GM12878 (cell line): Measurements from ENCODE around the gene SV2B. TPM values are rescaled to one million over a fixed set of nuclear protein-coding genes. Genes with fewer than 3 reads are reported as not detected.

Experiments
- ATAC-seq: fragments of 200-7000 bp; cut with Tn5 transposase; 3 replicates; pipeline ENCODE4 v1.9.1; 2020; ENCODE audit warnings: mild to moderate bottlenecking, moderate library complexity
- BruUV-seq: library from RNA; stranded (reverse); fragments of 400-500 nt; replicated peaks from 2 replicates; lab custom pipeline; 2021; lab: Mats Ljungman, UMichigan
- CTCF ChIA-PET: fragments of 300-600 bp; sonication (Branson Sonifier 250); formaldehyde crosslinking; extraction: SDS; loops from one replicate; lab custom pipeline; 2021; ENCODE audit warnings: inconsistent platforms; lab: Yijun Ruan, JAX
- POLR2A ChIA-PET: fragments of 350-600 bp; formaldehyde crosslinking; extraction: SDS; loops from one replicate; lab custom pipeline; 2021; ENCODE audit warnings: inconsistent platforms; lab: Charles Lee
- RAD21 ChIA-PET: fragments of 300-600 bp; sonication (Branson Sonifier 250); formaldehyde crosslinking; loops from one replicate; lab custom pipeline; 2023; ENCODE audit warnings: antibody characterized with exemption; ENCODE audit not compliant: unreplicated experiment; lab: Charles Lee
- SMC1A ChIA-PET: fragments of 300-600 bp; sonication (Branson Sonifier 250); formaldehyde crosslinking; loops from one replicate; lab custom pipeline; 2023; ENCODE audit not compliant: unreplicated experiment, uncharacterized antibody; lab: Charles Lee
- DNase-seq: peaks from one replicate; pipeline ENCODE4 v3.0.0-alpha.2; 2011; ENCODE audit warnings: low read depth, low spot score
- FAIRE-seq: peaks from 3 replicates; lab custom pipeline; 2011; peaks lifted over from hg19 to GRCh38; lab: Jason Lieb, UNC
- H2AFZ ChIP-seq: 2 replicates; pipeline ENCODE4 v1.6.0; 2011; ENCODE audit warnings: low read depth, low read length, control low read depth; ENCODE audit not compliant: control insufficient read depth
- H3K27ac ChIP-seq: 2 replicates; pipeline ENCODE4 v1.5.1; 2011; ENCODE audit warnings: control low read depth; ENCODE audit not compliant: control insufficient read depth, insufficient read depth
- H3K27me3 ChIP-seq, 2 experiments: replicated peaks in 1 of 2; 2 replicates each; pipeline versions ENCODE4 v1.6.0 to v1.6.1; 2011; ENCODE audit warnings: low read length in 1 of 2; ENCODE audit not compliant: control insufficient read depth in 2 of 2, insufficient read depth in 2 of 2
- H3K36me3 ChIP-seq, 2 experiments: 2 replicates each; pipeline ENCODE4 v1.5.1; 2011; ENCODE audit warnings: low read length in 1 of 2; ENCODE audit not compliant: control insufficient read depth in 2 of 2, insufficient read depth in 2 of 2
- H3K4me1 ChIP-seq: 2 replicates; pipeline ENCODE4 v1.6.1; 2011; ENCODE audit warnings: mild to moderate bottlenecking, low read length, moderate library complexity, mixed read lengths; ENCODE audit not compliant: control insufficient read depth, insufficient read depth
- H3K4me2 ChIP-seq: 2 replicates; pipeline ENCODE4 v1.6.0; 2011; ENCODE audit warnings: control low read depth; ENCODE audit not compliant: control insufficient read depth, insufficient read depth
- H3K4me3 ChIP-seq: fragments of 200-600 bp; sonication (generic); 2 replicates; pipeline ENCODE4 v1.5.1; 2016
- H3K79me2 ChIP-seq: 2 replicates; pipeline ENCODE4 v1.6.0; 2011; ENCODE audit warnings: low read length; ENCODE audit not compliant: control insufficient read depth, insufficient read depth
- H3K9ac ChIP-seq: 2 replicates; pipeline ENCODE4 v1.8.0; 2011; ENCODE audit warnings: low read length, control low read depth, mixed read lengths; ENCODE audit not compliant: control insufficient read depth, insufficient read depth
- H3K9me3 ChIP-seq: replicated peaks from 3 replicates; pipeline ENCODE4 v1.5.1; 2011; ENCODE audit warnings: mild to moderate bottlenecking, low read length; ENCODE audit not compliant: control insufficient read depth, insufficient read depth
- H4K20me1 ChIP-seq: 2 replicates; pipeline ENCODE4 v1.6.0; 2011; ENCODE audit not compliant: control insufficient read depth, insufficient read depth
- BHLHE40 ChIP-seq, 2 experiments: fragments of 450-650 bp in 1 of 2; IDR thresholded peaks; 2 replicates each; pipeline ENCODE4 v1.6.1; 2011 to 2017; ENCODE audit warnings: low read depth in 2 of 2, borderline replicate concordance in 1 of 2, improper control_type of control experiment in 1 of 2, low read length in 1 of 2, mild to moderate bottlenecking in 1 of 2
- BRCA1 ChIP-seq: IDR thresholded peaks from 2 replicates; pipeline ENCODE4 v1.6.1; 2011; ENCODE audit warnings: low read depth, low read length, improper control_type of control experiment
- CEBPB ChIP-seq, 2 experiments: fragments of 150-350 bp in 1 of 2; IDR thresholded peaks; 2 replicates each; pipeline ENCODE4 v1.6.1; 2012 to 2014; ENCODE audit warnings: low read depth in 2 of 2, low read length in 2 of 2, borderline replicate concordance in 1 of 2, inconsistent platforms in 1 of 2
- RBBP5 ChIP-seq: fragments of 200-600 bp; sonication (generic); conservative IDR thresholded peaks from 2 replicates; pipeline ENCODE4 v1.6.1; 2016
- SMC3 ChIP-seq: IDR thresholded peaks from 2 replicates; pipeline ENCODE4 v1.6.1; 2011; ENCODE audit warnings: low read length, improper control_type of control experiment, borderline replicate concordance
- SREBF2 ChIP-seq: IDR thresholded peaks from 2 replicates; pipeline ENCODE4 v1.6.1; 2012; ENCODE audit warnings: mild to moderate bottlenecking, low read length
- WRNIP1 ChIP-seq: IDR thresholded peaks from 2 replicates; pipeline ENCODE4 v1.6.1; 2011; ENCODE audit warnings: low read depth, low read length, improper control_type of control experiment, borderline replicate concordance
- ZBTB33 ChIP-seq: fragments of 450-650 bp; IDR thresholded peaks from 2 replicates; pipeline ENCODE4 v1.6.1; 2017; ENCODE audit warnings: mild to moderate bottlenecking
- WGBS: methylation state at CpG from one replicate; pipeline ENCODE4 v1.1.6; 2016; ENCODE audit warnings: low lambda C conversion rate; ENCODE audit not compliant: insufficient replicate concordance, insufficient coverage; ENCODE audit errors: missing lambda C conversion rate; 5-methylcytosine and 5-hydroxymethylcytosine counted together
- in situ Hi-C: fragments of 300-500 bp; cut with MboI; formaldehyde crosslinking; loops from 9 replicates; pipeline ENCODE4 v1.14.3; 2018; ENCODE audit warnings: mixed read lengths
- intact Hi-C: fragments of 100-400 bp; cut with micrococcal nuclease; formaldehyde crosslinking; loops from one replicate; pipeline ENCODE4 v1.14.2; 2022; ENCODE audit not compliant: unreplicated experiment
- polyA plus RNA-seq, 11 experiments: library from polyadenylated mRNA; depleted of rRNA in 4 of 11; unstranded in 6 of 11; stranded (reverse) in 5 of 11; fragments of >200 nt; fragmentation: Nextera tagmentation in 4 of 11; fragmentation: Illumina TruSeq in 1 of 11; extraction: Ambion mirVana in 4 of 11; extraction: Trizol in 1 of 11; gene quantifications; 1 replicate in 1 of 11; 2 replicates in 10 of 11; pipeline versions ENCODE4 v1.2.1 to v1.2.3, GENCODE V29; 2011 to 2016; ENCODE audit warnings: inconsistent platforms in 2 of 11, missing spikeins in 2 of 11, low read depth in 1 of 11
- total RNA-seq, 4 experiments: library from RNA; depleted of rRNA in 3 of 4; stranded (reverse); fragments of >200 nt in 3 of 4; fragmentation: Illumina TruSeq in 1 of 4; extraction: Trizol in 1 of 4; gene quantifications; 2 replicates each; pipeline versions ENCODE4 v1.2.1 to v1.2.3, GENCODE V29; 2013 to 2021
- TF ChIP-seq, protein P1 (sequence below), 3 experiments: IDR thresholded peaks in 2 of 3; conservative IDR thresholded peaks in 1 of 3; 2 replicates each; pipeline ENCODE4 v1.5.1; 2011; ENCODE audit warnings: low read depth in 3 of 3, low read length in 3 of 3, mild to moderate bottlenecking in 3 of 3, control low read depth in 2 of 3, moderate library complexity in 2 of 3, inconsistent platforms in 1 of 3, mixed read lengths in 1 of 3; ENCODE audit not compliant: control insufficient read depth in 2 of 3, insufficient read depth in 1 of 3; ENCODE audit errors: extremely low read depth in 1 of 3
- TF ChIP-seq, protein P2 (sequence below): fragments of 450-650 bp; IDR thresholded peaks from 2 replicates; pipeline ENCODE4 v1.6.1; 2017; ENCODE audit warnings: mild to moderate bottlenecking, moderate library complexity
- TF ChIP-seq, protein P3 (sequence below): IDR thresholded peaks from 2 replicates; pipeline ENCODE4 v1.6.1; 2011; ENCODE audit warnings: low read depth, low read length, improper control_type of control experiment, borderline replicate concordance

Gene SV2B
- total and polyA plus RNA-seq, 10 of the 15 experiments (the other 5 are each of a cell fraction or from before 2014, with no cell fraction given) = 0.03 to 1.7 (median 1.3) TPM

DNA sequence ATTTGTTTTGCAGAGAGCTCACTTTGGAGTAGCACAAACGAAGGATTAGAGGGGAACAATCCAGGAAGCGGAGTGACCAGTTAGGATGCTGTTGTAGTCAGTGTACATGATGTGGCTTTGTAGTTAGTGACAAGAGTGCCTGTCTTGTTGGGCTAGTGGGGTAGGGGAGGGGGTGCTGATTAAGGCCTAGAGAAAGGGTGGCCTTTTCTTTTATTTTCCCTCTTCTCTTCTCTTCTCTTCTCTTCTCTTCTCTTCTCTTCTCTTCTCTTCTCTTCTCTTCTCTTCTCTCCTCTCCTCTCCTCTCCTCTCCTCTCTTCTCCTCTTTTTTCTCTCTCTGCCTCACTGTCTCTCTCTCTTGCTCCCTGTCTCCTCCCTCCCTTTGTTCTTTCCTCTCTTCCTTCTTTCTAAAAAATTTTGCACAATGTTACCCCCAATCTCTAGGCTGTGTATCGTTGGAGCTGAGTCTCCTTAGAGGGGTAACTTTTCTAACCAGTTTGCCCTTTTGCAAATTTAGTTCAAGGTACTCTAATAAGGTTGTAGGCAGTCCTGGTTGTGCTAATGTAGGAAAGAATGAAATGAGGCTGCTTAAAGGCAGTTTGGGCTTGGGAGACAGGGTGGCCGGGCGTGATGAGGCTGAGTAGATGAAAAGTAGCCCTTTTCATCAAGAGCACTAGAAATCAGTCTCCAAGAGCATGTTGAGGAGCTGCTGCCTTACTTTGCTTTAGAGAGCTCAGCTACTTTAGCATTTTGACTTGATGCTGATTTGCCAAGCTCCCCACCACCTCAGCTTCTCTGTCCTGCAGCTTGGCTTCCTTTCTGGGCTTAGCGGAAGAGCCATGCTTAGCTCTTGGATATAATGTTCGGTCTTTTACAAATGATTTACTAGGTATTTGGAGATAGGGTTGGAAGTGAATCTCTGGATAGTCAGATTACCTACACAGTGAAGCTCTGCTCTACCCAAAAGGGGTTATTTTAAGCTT lies 58.6 kb downstream of the SV2B start:
- no peaks in the 10 kb centered on the region for H3K27me3 ChIP-seq
- H3K4me1 ChIP-seq = peaks cover 5% of the 10 kb centered on the region
- no peaks in the 10 kb centered on the region; the same call in 2 of the 3 replicates for H3K9me3 ChIP-seq
- H4K20me1 ChIP-seq = no peaks in the 10 kb centered on the region
- ChIA-PET CTCF (interaction anchor here (1.2 to 2.0 kb wide), 3 partner anchors 9 to 113 kb away, joined by 3 to 5 read pairs (median 4); no protein-coding TSS in a partner anchor), RAD21 (no interaction called here), SMC1A (interaction anchor here (0.8 to 1.2 kb wide), 2 partner anchors 31 to 36 kb away, joined by 3 to 5 read pairs; no protein-coding TSS in a partner anchor), POLR2A (no interaction called here)
- FAIRE-seq (no peak), ATAC-seq (no peak), DNase-seq (no peak)
- H2AFZ ChIP-seq = no peak overlapping the region
- no TSS peak for BruUV-seq
- no peak overlapping the region for H3K4me3 ChIP-seq
- H3K27ac ChIP-seq = no peak overlapping the region
- 35% methylated on average over 7 of the region's 7 CpGs for WGBS
- H3K79me2 ChIP-seq = no peaks in the 10 kb centered on the region
- H3K36me3 ChIP-seq = no peaks in the 10 kb centered on the region
- intact Hi-C loops (no loop called here), in situ Hi-C loops (no loop called here)
- H3K4me2 ChIP-seq = no peak overlapping the region
- H3K9ac ChIP-seq = no peak overlapping the region
- TF ChIP-seq, protein P1, sequence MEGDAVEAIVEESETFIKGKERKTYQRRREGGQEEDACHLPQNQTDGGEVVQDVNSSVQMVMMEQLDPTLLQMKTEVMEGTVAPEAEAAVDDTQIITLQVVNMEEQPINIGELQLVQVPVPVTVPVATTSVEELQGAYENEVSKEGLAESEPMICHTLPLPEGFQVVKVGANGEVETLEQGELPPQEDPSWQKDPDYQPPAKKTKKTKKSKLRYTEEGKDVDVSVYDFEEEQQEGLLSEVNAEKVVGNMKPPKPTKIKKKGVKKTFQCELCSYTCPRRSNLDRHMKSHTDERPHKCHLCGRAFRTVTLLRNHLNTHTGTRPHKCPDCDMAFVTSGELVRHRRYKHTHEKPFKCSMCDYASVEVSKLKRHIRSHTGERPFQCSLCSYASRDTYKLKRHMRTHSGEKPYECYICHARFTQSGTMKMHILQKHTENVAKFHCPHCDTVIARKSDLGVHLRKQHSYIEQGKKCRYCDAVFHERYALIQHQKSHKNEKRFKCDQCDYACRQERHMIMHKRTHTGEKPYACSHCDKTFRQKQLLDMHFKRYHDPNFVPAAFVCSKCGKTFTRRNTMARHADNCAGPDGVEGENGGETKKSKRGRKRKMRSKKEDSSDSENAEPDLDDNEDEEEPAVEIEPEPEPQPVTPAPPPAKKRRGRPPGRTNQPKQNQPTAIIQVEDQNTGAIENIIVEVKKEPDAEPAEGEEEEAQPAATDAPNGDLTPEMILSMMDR (IDR thresholded peaks at IDR 0.05 in 2 of 3, conservative IDR thresholded peaks at IDR 0.05 in 1 of 3; ENCODE audit: control insufficient read depth in 2 of 3, extremely low read depth in 1 of 3, insufficient read depth in 1 of 3, low read depth in 3 of 3, low read length in 3 of 3) = no peak
- TF ChIP-seq, protein P2, sequence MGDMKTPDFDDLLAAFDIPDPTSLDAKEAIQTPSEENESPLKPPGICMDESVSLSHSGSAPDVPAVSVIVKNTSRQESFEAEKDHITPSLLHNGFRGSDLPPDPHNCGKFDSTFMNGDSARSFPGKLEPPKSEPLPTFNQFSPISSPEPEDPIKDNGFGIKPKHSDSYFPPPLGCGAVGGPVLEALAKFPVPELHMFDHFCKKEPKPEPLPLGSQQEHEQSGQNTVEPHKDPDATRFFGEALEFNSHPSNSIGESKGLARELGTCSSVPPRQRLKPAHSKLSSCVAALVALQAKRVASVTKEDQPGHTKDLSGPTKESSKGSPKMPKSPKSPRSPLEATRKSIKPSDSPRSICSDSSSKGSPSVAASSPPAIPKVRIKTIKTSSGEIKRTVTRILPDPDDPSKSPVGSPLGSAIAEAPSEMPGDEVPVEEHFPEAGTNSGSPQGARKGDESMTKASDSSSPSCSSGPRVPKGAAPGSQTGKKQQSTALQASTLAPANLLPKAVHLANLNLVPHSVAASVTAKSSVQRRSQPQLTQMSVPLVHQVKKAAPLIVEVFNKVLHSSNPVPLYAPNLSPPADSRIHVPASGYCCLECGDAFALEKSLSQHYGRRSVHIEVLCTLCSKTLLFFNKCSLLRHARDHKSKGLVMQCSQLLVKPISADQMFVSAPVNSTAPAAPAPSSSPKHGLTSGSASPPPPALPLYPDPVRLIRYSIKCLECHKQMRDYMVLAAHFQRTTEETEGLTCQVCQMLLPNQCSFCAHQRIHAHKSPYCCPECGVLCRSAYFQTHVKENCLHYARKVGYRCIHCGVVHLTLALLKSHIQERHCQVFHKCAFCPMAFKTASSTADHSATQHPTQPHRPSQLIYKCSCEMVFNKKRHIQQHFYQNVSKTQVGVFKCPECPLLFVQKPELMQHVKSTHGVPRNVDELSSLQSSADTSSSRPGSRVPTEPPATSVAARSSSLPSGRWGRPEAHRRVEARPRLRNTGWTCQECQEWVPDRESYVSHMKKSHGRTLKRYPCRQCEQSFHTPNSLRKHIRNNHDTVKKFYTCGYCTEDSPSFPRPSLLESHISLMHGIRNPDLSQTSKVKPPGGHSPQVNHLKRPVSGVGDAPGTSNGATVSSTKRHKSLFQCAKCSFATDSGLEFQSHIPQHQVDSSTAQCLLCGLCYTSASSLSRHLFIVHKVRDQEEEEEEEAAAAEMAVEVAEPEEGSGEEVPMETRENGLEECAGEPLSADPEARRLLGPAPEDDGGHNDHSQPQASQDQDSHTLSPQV = no peak
- TF ChIP-seq, protein P3, sequence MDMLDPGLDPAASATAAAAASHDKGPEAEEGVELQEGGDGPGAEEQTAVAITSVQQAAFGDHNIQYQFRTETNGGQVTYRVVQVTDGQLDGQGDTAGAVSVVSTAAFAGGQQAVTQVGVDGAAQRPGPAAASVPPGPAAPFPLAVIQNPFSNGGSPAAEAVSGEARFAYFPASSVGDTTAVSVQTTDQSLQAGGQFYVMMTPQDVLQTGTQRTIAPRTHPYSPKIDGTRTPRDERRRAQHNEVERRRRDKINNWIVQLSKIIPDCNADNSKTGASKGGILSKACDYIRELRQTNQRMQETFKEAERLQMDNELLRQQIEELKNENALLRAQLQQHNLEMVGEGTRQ = no peak
- TF ChIP-seq WRNIP1 (no peak), SMC3 (no peak), ZBTB33 (no peak), CEBPB (IDR thresholded peaks at IDR 0.05; ENCODE audit: borderline replicate concordance in 1 of 2, low read depth in 2 of 2, low read length in 2 of 2) (no peak), RBBP5 (no peak), SREBF2 (no peak), BHLHE40 (IDR thresholded peaks at IDR 0.05; ENCODE audit: borderline replicate concordance in 1 of 2, low read depth in 2 of 2, low read length in 1 of 2) (no peak), BRCA1 (no peak)
